HG02759 (cell line): ENCODE measurements around the gene DOCK4.
A peak's percentile ranks its signal among the peaks of the same experiment; 100 is the strongest.

ENCODE experiments used
- ATAC-seq: cut with Tn5 transposase; IDR thresholded peaks from one replicate; pipeline ENCODE4 v1.9.1; 2021; ENCODE audit warnings: mild to moderate bottlenecking, moderate library complexity; ENCODE audit not compliant: unreplicated experiment

Gene DOCK4

DNA sequence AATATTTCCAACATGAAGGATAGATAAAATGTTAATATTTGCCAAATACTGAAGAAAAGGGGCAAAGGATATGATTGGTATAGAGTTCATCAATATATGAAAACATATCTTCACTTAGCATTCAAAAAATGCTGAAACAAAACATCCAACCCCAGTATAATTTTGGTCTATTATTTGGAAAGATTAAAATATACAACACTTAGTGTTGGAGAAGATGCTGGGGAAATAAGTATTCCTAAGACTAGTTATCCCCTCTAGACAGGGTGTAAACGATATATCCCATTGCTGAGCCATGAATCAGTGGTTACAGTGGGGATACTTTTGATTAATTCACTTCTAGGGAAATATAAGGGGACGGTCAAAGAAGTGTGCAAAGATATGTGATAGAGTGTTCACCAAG is 456.6 kb downstream of the DOCK4 start:
- ATAC-seq, result no peak

DNA sequence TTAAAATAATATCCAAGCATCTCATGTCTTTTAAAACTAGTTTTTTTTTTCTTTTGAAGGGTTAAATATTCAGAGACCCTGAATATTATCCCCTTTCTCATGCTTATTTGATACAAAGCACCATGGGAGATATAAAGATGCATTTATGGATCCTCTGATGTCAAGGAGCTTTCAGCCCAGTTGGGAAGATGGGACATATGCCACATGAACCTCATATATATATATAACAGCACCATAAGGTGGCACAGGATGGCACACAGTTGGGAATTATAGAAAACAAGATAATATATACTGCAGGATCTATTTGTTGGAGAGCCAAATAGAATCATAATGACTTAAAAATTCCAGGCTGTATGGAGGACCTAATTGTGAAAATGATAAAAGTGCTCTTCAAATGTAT is 458.5 kb downstream of the DOCK4 start:
- no peak for ATAC-seq

DNA sequence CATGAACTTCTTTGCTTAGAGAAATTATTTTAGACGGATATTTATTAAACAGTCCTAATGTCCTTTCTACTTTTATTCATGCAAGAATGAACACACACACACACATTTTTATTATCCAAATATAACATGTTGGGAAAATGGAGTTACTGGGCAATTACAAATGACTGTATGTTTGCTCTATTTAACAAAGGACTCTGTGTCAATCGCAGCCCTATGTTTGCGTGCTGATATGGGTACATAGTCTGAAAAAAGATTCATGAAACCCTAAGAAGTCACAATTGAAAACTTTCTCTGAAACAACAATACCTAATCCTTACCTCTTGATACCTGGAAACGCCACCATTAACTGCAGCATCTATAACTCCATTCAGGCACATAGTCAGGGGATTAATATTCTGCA is 459.2 kb downstream of the DOCK4 start:
- ATAC-seq, result no peak

DNA sequence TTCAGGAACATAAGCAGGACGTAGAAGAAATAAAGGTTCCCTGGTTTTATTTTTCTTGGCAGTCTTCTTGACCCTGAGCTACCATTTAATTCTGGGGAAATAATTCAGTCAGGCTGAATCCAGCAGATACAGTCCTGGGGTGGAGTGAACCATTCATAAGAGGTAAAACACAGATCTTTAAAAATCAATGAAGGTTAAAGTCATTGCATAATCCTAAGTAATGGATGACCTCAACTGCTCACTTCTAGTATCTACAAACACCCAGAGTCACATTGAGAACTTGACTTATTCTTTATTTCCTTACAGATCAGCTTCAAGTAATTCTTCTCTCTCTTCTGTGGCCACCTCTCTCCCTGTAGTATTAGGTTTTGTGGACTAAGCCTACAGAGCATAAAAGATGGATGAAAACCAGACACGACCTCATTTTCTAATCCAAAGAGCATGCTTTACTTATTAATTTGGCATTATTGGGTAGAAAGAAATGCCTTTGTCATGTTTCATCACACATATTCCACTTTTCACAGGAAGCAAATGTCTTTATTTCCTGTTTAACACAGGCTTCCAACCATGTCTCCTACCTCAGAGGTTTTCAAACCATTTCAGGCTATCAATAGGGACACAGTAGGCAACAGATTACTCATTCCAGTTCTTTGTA is 461.6 kb downstream of the DOCK4 start:
- no peak for ATAC-seq

DNA sequence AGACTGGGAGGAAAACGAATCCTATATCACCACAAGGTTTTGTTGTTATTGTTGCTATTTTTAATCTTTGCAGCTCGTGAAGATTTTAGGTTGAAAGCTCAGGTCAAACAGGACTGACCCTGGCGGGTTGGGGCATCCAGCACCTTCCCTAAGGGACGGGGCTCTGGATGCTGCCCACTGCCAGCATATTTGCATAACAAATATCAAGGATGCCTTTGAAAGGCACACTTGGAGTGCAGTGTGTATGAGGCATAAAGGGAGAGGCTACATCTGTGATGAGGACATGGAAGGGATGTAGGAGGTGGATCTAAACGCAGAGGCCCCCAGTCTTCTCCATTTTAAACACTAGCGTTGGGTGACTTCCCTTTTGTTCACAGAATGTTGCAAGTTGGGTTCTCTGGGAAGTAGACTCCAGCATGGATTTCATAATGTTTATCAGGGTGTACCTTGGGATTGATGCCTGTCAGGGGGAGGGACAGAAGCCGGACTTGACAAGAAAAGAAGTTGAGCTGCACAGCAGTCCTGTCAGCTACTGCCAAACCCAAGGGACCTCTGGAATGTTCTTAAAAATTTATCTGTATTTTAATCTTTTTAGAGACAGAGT is 462.9 kb downstream of the DOCK4 start:
- ATAC-seq, result no peak

GRCh38 chr7:111741811-111742240 is 464.4 kb downstream of the DOCK4 start:
- ATAC-seq, result peak; percentile 94

DNA sequence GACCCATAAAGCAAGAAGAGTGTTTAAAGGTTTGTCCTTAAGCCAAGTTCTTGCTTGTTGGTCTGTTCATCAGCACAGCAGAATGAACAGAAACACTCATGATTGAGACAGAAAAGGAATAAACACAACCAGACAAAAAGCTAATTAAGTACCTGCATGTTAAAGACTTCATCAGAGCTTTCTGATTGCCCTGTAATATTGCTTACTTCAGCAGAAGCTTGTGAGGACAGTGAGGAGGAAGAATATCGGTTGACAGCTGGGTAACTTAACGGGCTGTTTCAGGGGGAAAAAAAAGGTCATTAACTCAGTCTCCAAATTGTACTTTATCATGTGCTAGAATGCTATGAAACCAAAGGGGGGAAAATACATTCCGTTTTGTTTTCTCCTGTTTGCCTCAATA is 465.3 kb downstream of the DOCK4 start:
- no peak for ATAC-seq

GRCh38 chr7:111736552-111736874 is 469.7 kb downstream of the DOCK4 start:
- no peak for ATAC-seq

DNA sequence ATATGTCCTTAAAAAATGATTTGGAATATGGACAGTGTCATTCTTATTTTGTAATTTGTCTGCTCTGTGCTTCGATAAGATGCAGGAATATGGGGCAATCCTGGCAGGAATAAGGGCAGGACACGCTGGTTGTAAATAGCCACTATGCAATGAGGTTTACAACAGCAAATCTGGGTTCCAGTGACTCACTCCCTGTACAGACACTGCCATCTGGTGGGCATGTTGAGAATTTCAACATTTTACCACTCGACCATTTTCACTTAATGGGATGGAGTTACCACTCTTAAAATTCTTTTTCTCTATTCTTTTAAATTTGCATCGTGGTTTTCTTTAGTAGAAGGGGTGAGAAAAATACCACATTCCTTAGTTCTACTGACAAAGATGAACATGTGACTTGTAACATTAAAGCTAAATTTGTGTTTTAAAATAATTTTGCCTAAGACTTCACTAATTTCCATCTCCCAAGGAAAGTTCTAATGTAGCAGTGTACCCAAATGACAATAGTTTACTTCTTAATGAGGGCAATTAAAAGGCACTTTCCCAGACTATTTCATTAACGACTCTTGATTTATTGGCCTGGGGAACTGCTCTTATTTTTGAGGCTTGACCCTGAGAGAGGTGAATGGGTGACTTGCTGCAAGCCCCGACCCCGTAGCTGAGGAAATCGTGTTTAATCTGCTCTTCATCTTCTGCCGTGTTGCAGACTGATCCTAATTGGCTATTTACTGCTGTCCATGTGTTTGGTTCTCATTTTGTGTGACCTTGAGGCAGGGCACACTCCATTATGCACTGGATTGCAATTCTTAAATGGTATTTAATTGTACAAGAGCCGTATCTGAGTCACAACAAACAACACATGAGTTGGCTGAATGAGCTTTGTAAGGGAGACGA is 470.3 kb downstream of the DOCK4 start:
- peak; percentile 76 for ATAC-seq

- no peak for ATAC-seq
Observed at GRCh38 chr7:111734954-111735660, 471.1 kb downstream of the DOCK4 start.

DNA sequence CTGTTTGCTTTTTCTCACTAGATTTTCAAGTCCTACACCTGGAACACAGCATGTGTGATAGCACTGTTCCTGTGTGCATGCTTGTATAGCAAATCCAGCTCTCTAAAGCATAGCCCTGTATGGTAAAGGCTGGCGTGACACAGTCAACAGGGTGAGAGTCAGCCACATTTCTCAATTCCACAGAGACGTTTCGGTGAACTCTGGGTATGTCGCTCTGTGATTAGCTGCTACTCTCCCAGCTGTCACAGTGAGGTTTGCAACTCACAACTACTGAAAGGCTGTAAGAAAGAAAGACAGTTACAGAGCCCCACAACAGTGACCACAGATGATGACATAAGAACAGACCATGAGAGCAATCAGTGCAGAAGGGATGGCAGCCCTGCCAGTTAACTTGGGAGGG is 473.3 kb downstream of the DOCK4 start:
- ATAC-seq, result no peak

- peak; percentile 74 for ATAC-seq
Observed at GRCh38 chr7:111730476-111731300, 475.5 kb downstream of the DOCK4 start.

DNA sequence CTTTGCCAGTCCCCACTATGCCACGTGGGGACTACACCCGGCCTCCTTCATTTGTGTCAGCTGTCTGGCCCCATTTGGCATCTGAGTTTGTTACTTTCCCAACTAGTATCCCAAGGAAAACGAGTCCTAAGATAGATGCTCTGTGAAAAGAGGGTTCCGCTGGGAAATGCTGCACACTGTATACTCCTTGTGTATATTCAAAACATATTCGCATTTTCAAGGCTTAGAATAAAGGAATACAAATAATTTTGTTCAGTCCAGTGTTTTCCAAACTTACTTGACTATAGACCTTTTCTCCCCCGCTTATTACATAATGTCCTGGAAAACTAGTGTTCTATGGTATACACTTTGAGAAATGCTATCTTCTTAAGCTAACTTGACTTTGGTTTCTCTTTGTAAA is 476.1 kb downstream of the DOCK4 start:
- ATAC-seq, result no peak

DNA sequence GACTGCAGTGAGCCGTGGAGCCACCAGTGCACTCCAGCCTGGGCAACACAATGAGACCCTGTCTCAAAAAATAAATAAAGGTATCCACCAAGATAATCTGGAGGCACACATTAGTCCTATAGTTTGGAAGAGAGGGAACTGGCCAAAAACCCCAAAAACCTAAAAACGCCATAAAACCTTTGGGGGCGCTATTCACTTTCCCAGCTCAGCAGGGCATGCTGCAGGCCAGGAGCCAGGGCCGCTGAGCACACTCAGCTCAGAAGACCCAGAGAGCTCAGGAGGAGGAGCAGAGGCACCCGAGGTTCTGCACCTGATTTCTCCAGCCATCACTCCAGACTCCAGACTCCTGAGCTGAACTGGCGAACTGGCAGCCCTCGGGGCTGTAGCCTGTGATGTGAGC is 476.7 kb downstream of the DOCK4 start:
- no peak for ATAC-seq

GRCh38 chr7:111728635-111728995 is 477.6 kb downstream of the DOCK4 start:
- no peak for ATAC-seq

GRCh38 chr7:111727905-111728634 is 478.1 kb downstream of the DOCK4 start:
- ATAC-seq, result no peak

- ATAC-seq, result no peak
Observed at GRCh38 chr7:111718886-111719285, 487.3 kb downstream of the DOCK4 start.

DNA sequence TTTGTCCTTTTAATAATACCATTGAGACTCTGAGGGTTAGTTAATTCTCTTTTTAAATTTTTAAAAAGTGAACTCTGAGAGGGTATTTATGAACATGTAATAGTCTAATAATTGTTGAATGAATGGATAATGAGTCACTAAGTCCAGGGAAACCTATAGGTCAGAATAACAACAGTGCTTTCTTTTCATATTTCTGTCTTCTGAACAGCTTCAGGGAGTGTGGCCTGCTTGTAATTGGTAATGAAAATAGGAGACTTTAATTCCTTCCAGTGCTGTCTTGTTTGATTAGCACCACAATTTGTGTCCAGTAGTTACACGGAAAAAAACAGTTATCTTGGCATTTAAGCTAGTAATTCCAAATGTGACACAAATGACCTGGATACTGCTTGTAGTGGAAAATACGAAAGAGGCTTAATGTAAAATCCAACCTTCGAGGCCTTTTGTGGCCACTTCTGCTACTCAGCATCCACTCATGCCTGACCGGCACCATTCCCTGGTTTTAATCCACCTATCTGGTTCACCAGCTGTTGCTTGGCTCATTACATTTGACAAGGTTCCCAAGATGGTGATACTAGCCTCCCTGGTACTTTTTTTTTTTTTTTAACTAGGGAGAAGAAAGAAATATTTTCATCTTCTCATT is 494.7 kb downstream of the DOCK4 start:
- no peak for ATAC-seq

- ATAC-seq, result no peak
Observed at GRCh38 chr7:111710839-111711380, 495.3 kb downstream of the DOCK4 start.
